ENCODE data around the gene CDKN1C. TPM values are rescaled to one million over a fixed set of nuclear protein-coding genes. Genes with fewer than 3 reads are reported as not detected.
A peak's percentile ranks its signal among the peaks of the same experiment; 100 is the strongest.

Gene CDKN1C
- total and polyA plus RNA-seq, 2 of the 8 experiments (the other 6 are each of a cell fraction or from before 2014, with no cell fraction given), result 12.8 to 14.1 TPM

DNA sequence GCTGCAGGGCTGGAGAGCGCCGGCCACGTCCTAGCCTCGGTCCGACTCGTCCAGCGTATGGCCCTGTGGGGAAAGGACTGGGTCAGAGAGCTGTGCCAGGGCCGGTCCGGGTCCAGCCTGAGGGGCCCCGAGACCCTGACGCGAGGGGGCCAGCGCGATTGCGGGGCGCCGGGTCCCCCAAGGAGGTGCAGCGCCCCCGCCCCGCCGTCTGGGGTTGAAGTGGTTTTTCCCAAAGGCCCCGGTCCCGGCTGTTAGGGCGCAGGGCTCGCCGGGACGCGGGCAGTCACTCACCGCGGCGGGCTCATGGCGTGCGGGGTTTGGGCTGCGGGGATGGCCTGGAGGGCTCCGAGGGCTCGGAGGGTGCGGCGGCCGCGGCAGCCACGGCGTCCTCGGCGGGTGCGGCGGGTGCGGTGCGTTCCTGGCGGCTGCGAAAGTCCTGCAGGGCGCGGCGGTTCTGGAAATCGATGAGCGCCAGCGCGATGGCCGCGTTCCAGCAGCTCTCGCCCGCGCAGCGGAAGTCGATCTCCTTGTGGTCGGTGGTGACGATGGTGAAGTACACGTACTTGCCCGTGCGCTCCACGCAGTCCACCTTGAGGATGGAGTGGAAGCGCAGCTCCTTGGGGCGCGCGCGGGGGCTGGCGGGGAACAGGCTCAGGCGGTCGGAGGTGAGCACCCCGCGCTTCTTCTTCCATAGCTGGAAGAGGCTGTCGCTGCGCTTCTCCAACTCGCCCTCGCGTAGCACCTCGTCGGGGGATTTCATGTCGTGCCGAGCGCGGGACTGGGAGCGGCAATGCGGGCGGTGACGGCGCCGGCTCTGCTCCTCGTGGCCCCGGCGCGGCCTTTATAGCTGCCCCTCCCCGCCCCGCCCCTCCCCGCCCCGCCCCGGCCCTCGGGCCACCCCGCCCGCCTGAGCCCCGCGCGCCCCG, 43.3 kb upstream of the CDKN1C start, which contains the start of gene PHLDA2:
Gene PHLDA2 (minus strand): TSS at position 816 of the 926 bp plus-strand sequence. CDS start 56 bp downstream, at position 760.
- peak within 1 kb of the TSS; percentile 68 for H4K91ac ChIP-seq (replicated peaks; ENCODE audit: insufficient read length, low read length)
- no peak within 1 kb of the TSS for H3K23ac ChIP-seq (ENCODE audit: insufficient read length)
- H2BK15ac ChIP-seq (ENCODE audit: low read length), result peak within 1 kb of the TSS; percentile 88; the same call in 1 of the 2 replicates
- no peaks in the 10 kb centered on the region for H3K79me2 ChIP-seq (ENCODE audit: control insufficient read depth in 1 of 2, insufficient read depth in 2 of 2, low read length in 2 of 2)
- peak within 1 kb of the TSS; percentile 39 to 61 (median 48) for H3K4me3 ChIP-seq (ENCODE audit: extremely low read depth in 1 of 4, insufficient read depth in 2 of 4, low read depth in 3 of 4, low read length in 4 of 4)
- no peak within 1 kb of the TSS for H2BK20ac ChIP-seq (ENCODE audit: low read length)
- H3K4me2 ChIP-seq (ENCODE audit: insufficient read depth in 1 of 2, low read depth in 2 of 2, low read length in 2 of 2), result peak within 1 kb of the TSS; percentile 88 to 93
- peaks cover 25 to 42% (median 37%) of the 10 kb centered on the region in 4 experiments for H3K27me3 ChIP-seq (replicated peaks in 1 of 4; ENCODE audit: control insufficient read depth in 3 of 4, extremely low read depth in 1 of 4, insufficient read depth in 3 of 4, low read length in 3 of 4)
- peaks cover 0 to 13% (median 5%) of the 10 kb centered on the region in 4 experiments; a peak in 6 of 7 replicates for H3K4me1 ChIP-seq (replicated peaks in 1 of 4; ENCODE audit: control insufficient read depth in 3 of 4, insufficient read depth in 4 of 4, low read length in 3 of 4)
- H3K23me2 ChIP-seq (ENCODE audit: low read depth, low read length), result peaks cover 8% of the 10 kb centered on the region; the same call in 1 of the 2 replicates
- DNase-seq (ENCODE audit: low read depth in 1 of 2, low spot score in 2 of 2) (peak in 1 of 2 experiments; percentile 75), FAIRE-seq (no peak)
- H3K36me3 ChIP-seq (ENCODE audit: control insufficient read depth in 2 of 4, insufficient read depth in 4 of 4, low read length in 3 of 4), result no peaks in the 10 kb centered on the region
- ChIA-PET CTCF (ENCODE audit: partially characterized antibody) (interaction anchor here (1.0 to 9.4 kb wide), 14 partner anchors 8 to 395 kb away, joined by 3 to 129 read pairs (median 8); partner anchors contain the start of gene CDKN1C), POLR2A (ENCODE audit: partially characterized antibody) (interaction anchor here (0.7 to 3.1 kb wide), 12 partner anchors 12 to 396 kb away, joined by 3 to 20 read pairs (median 7); partner anchors contain the start of genes CDKN1C and NAP1L4)
- peak within 1 kb of the TSS in 3 of 4 experiments; percentile 20 to 60 (median 47); a peak in 4 of 7 replicates for H3K9ac ChIP-seq (replicated peaks in 1 of 4; ENCODE audit: extremely low read depth in 1 of 4, low read depth in 3 of 4, low read length in 3 of 4)
- H3K14ac ChIP-seq (ENCODE audit: insufficient read length), result no peak within 1 kb of the TSS
- peak within 1 kb of the TSS; percentile 83; the same call in 1 of the 2 replicates for H3K18ac ChIP-seq (ENCODE audit: extremely low read depth, low read length)
- H3K4ac ChIP-seq (replicated peaks; ENCODE audit: insufficient read length, low read depth, low read length), result no peak within 1 kb of the TSS
- peak within 1 kb of the TSS; percentile 94; the same call in 1 of the 2 replicates for H2BK12ac ChIP-seq (ENCODE audit: low read depth, low read length)
- no peak within 1 kb of the TSS for H2BK120ac ChIP-seq (replicated peaks; ENCODE audit: low read depth, low read length)
- no peak within 1 kb of the TSS for H2AFZ ChIP-seq (ENCODE audit: low read length)
- peak within 1 kb of the TSS; percentile 66 for H4K8ac ChIP-seq (ENCODE audit: extremely low read depth, insufficient read depth, low read length)
- H3K27ac ChIP-seq (ENCODE audit: low read depth, low read length), result no peak within 1 kb of the TSS
- H4K20me1 ChIP-seq (replicated peaks in 1 of 2; ENCODE audit: control insufficient read depth in 1 of 2, insufficient read depth in 2 of 2, low read length in 2 of 2), result peaks cover 4 to 9% of the 10 kb centered on the region in 2 experiments
- no peaks in the 10 kb centered on the region for H3K79me1 ChIP-seq (ENCODE audit: low read depth, low read length)
- no peaks in the 10 kb centered on the region for H3K9me3 ChIP-seq (ENCODE audit: insufficient read depth in 2 of 2, low read depth in 1 of 2, low read length in 1 of 2)
- no peak within 1 kb of the TSS for H2BK5ac ChIP-seq (ENCODE audit: low read depth, low read length)
- no peak within 1 kb of the TSS for H3K56ac ChIP-seq (replicated peaks; ENCODE audit: insufficient read length, low read depth, low read length)
- WGBS, 2 experiments (ENCODE audit: extremely low coverage in 1 of 2, insufficient coverage in 1 of 2, insufficient read length in 1 of 2, insufficient replicate concordance in 2 of 2, low coverage in 1 of 2, low lambda C conversion rate in 2 of 2, missing lambda C conversion rate in 1 of 2), result 4% methylated on average over 62 of the region's 113 CpGs; no CpG with 5 or more reads in 1 of the 2 experiments
- no peak within 1 kb of the TSS for H2AK5ac ChIP-seq (ENCODE audit: low read depth, low read length)
- H4K5ac ChIP-seq (ENCODE audit: insufficient read length, low read depth, low read length), result peak within 1 kb of the TSS; percentile 12
- peak; percentile 88 for TF ChIP-seq SUZ12 (IDR thresholded peaks at IDR 0.05; ENCODE audit: low read length)
- peak; percentile 80; the same call in 1 of the 2 replicates for TF ChIP-seq POLR2AphosphoS5 (IDR thresholded peaks at IDR 0.05; ENCODE audit: low read depth, low read length)
- 0 out of 2 replicates have a peak, but pooled peaks have one; percentile 11 for TF ChIP-seq TEAD4 (IDR thresholded peaks at IDR 0.05; ENCODE audit: low read depth, low read length)
- no peak for TF ChIP-seq SP1 (IDR thresholded peaks at IDR 0.05; ENCODE audit: low read depth, low read length)
- no peak for TF ChIP-seq SIX5 (IDR thresholded peaks at IDR 0.05; ENCODE audit: low read depth, low read length)
- no peak for TF ChIP-seq ZNF274 (IDR thresholded peaks at IDR 0.05; ENCODE audit: borderline replicate concordance, extremely low read depth, low read length)
- no peak for TF ChIP-seq SRF (IDR thresholded peaks at IDR 0.05; ENCODE audit: low read depth, low read length)
- no peak for TF ChIP-seq JUN (IDR thresholded peaks at IDR 0.05; ENCODE audit: low read depth, low read length)
- TF ChIP-seq PHF8 (conservative IDR thresholded peaks at IDR 0.05; ENCODE audit: low read depth, low read length), result peak; percentile 45; the same call in 1 of the 2 replicates
- peak; percentile 91 for TF ChIP-seq EZH2 (IDR thresholded peaks at IDR 0.05; ENCODE audit: low read depth, low read length, severe bottlenecking)
- TF ChIP-seq FOSL1 (IDR thresholded peaks at IDR 0.05; ENCODE audit: insufficient read depth, low read depth, low read length), result no peak

Data from H1 (cell line).